Astrocyte (in vitro differentiated cells and primary cell): ENCODE results near the gene ZNF783.

Experiments
- CTCF ChIP-seq: IDR thresholded peaks from 2 replicates; pipeline ENCODE4 v1.5.1; 2011; ENCODE audit warnings: low read depth, mild to moderate bottlenecking, inconsistent platforms, low read length, moderate library complexity; ENCODE audit not compliant: insufficient read depth
- EZH2 ChIP-seq: IDR thresholded peaks from 2 replicates; pipeline ENCODE4 v1.6.1; 2012; ENCODE audit warnings: mild to moderate bottlenecking, low read length, inconsistent platforms; ENCODE audit not compliant: insufficient read depth

GRCh38 chr7:149310990-149311573, 49.1 kb downstream of the ZNF783 start:
- TF ChIP-seq CTCF (no peak), EZH2 (no peak)
